HEK293T (cell line): Measurements from ENCODE around the gene FRMD5.

ENCODE experiments used
- ELF4 ChIP-seq: fragments of 450-650 bp; IDR thresholded peaks from 2 replicates; pipeline ENCODE4 v1.6.1; 2017; ENCODE audit warnings: antibody characterized with exemption
- FOXK2 ChIP-seq: fragments of 450-650 bp; IDR thresholded peaks from 2 replicates; pipeline ENCODE4 v1.6.1; 2016; ENCODE audit warnings: mild to moderate bottlenecking
- FOXM1 ChIP-seq: fragments of 450-650 bp; IDR thresholded peaks from 2 replicates; pipeline ENCODE4 v1.6.1; 2017; ENCODE audit warnings: mild to moderate bottlenecking, borderline replicate concordance
- NFRKB ChIP-seq: fragments of 450-650 bp; IDR thresholded peaks from 2 replicates; pipeline ENCODE4 v1.6.1; 2016; ENCODE audit warnings: mild to moderate bottlenecking, moderate library complexity
- PKNOX1 ChIP-seq: fragments of 450-650 bp; IDR thresholded peaks from 2 replicates; pipeline ENCODE4 v1.6.1; 2016
- SUZ12 ChIP-seq: fragments of 450-650 bp; IDR thresholded peaks from 2 replicates; pipeline ENCODE4 v1.6.1; 2016; ENCODE audit warnings: mild to moderate bottlenecking
- TARDBP ChIP-seq: fragments of 450-650 bp; IDR thresholded peaks from 2 replicates; pipeline ENCODE4 v1.6.1; 2016

GRCh38 chr15:44045217-44045616 is 149.9 kb downstream of the FRMD5 start:
- no peak for TF ChIP-seq FOXK2
- TF ChIP-seq TARDBP, result no peak
- no peak for TF ChIP-seq ELF4
- TF ChIP-seq PKNOX1, result no peak
- no peak for TF ChIP-seq SUZ12
- no peak for TF ChIP-seq NFRKB
- no peak for TF ChIP-seq FOXM1
